LoVo (cell line): ENCODE results near the gene IGLL1.

Experiments used
- DNase-seq: peaks from one replicate; pipeline ENCODE4 v3.0.0-alpha.2; 2016; ENCODE audit warnings: low spot score

IGLL1 gene

GRCh38 chr22:23527971-23528740, 51.9 kb downstream of the IGLL1 start:
- no peak for DNase-seq

- DNase-seq, result no peak
Observed at GRCh38 chr22:23526596-23527316, 53.3 kb downstream of the IGLL1 start.

- DNase-seq, result no peak
Observed at GRCh38 chr22:23525510-23525909, 54.6 kb downstream of the IGLL1 start.

DNA sequence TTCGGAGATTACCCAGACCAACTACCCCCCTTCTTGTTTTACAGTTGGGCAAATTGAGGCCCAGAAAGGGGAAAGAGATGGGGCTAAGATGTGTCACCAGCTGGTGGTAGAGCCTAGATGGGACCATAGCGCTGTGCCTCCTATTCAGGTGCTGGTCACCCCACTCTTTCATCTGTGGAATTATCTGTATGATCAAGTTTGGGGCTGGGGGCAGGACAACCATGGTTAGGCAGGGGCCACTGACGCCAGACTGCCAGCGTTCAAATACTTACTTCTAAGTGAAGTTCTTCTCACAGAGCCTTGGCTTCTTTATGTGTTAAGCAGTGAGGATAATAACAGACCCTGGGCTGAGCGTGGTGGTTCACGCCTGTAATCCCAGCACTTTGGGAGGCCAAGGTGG, 55.9 kb downstream of the IGLL1 start:
- no peak for DNase-seq

DNA sequence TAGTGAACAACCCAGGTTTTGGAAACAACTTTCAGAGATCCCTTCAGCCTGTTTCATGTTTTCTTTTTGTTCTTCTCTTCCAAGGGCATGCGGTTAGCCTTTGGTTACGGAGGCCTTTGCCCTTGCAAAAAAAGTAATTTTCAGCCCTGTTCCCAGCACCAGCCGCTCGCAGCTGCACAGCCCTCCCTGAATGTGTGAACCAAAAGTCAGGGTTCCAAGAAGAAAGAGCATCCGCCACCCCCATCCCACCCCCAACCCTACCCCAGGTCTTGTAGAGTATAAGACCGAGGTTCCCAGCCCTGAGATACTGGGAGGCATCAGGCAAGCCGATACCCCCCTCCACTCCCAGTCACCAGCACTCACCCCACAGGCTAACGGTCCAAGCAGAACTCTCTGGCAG, 56.4 kb downstream of the IGLL1 start:
- no peak for DNase-seq
